Panc1 (cell line): ENCODE results near the gene PIK3CD. TPM values are rescaled to one million over a fixed set of nuclear protein-coding genes. Genes with fewer than 3 reads are reported as not detected.
"Not testable (repeated sequence)": the region's sequence is repeated elsewhere in the genome, so short reads cannot be mapped to it uniquely, and the experiment has no call there.

Source experiments
- ATAC-seq: fragments of 200-7000 bp; cut with Tn5 transposase; 2 replicates; pipeline ENCODE4 v1.9.1; 2020; ENCODE audit warnings: mild to moderate bottlenecking, moderate library complexity
- BruUV-seq: library from RNA; stranded (reverse); fragments of 400-500 nt; replicated peaks from 2 replicates; lab custom pipeline; 2021; lab: Mats Ljungman, UMichigan
- CTCF ChIA-PET: fragments of 300-600 bp; sonication (Branson Sonifier 250); formaldehyde crosslinking; loops from one replicate; lab custom pipeline; 2022; ENCODE audit warnings: antibody characterized with exemption; lab: Charles Lee
- POLR2A ChIA-PET: fragments of 300-600 bp; sonication (Branson Sonifier 250); formaldehyde crosslinking; loops from one replicate; lab custom pipeline; 2022; ENCODE audit warnings: antibody characterized with exemption; lab: Charles Lee
- DNase-seq: peaks from one replicate; pipeline ENCODE4 v3.0.0-alpha.2; 2010; ENCODE audit warnings: low read depth, low spot score
- H3K27ac ChIP-seq: 2 replicates; pipeline ENCODE4 v1.5.1; 2011; ENCODE audit warnings: mild to moderate bottlenecking, low read length, inconsistent platforms
- H3K27me3 ChIP-seq: fragments of 200-500 bp; sonication (Bioruptor generic); 2 replicates; pipeline ENCODE4 v1.6.0; 2014; ENCODE audit warnings: low read length, inconsistent platforms; ENCODE audit not compliant: control insufficient read depth, insufficient read depth
- H3K36me3 ChIP-seq: fragments of 200-500 bp; sonication (Bioruptor generic); 2 replicates; pipeline ENCODE4 v1.5.1; 2014; ENCODE audit warnings: inconsistent platforms, mild to moderate bottlenecking, low read length, moderate library complexity; ENCODE audit not compliant: control insufficient read depth, insufficient read depth
- H3K4me1 ChIP-seq: 2 replicates; pipeline ENCODE4 v1.5.1; 2011; ENCODE audit warnings: inconsistent platforms, mild to moderate bottlenecking, low read length, moderate library complexity; ENCODE audit not compliant: control insufficient read depth, insufficient read depth
- H3K4me3 ChIP-seq, 2 experiments: 2 replicates each; pipeline ENCODE4 v1.5.1; 2011 to 2012; ENCODE audit warnings: low read depth in 2 of 2, low read length in 2 of 2, mild to moderate bottlenecking in 2 of 2, inconsistent platforms in 1 of 2, moderate library complexity in 1 of 2
- H3K9me3 ChIP-seq: fragments of 200-500 bp; sonication (Bioruptor generic); 2 replicates; pipeline ENCODE4 v1.5.1; 2014; ENCODE audit warnings: low read depth, mild to moderate bottlenecking, inconsistent platforms, low read length, moderate library complexity; ENCODE audit not compliant: control insufficient read depth, insufficient read depth
- CTCF ChIP-seq: fragments of 450-650 bp; IDR thresholded peaks from 2 replicates; pipeline ENCODE4 v1.5.1; 2017; ENCODE audit warnings: mild to moderate bottlenecking
- POLR2AphosphoS5 ChIP-seq: IDR thresholded peaks from 2 replicates; pipeline ENCODE4 v1.6.1; 2012; ENCODE audit warnings: mild to moderate bottlenecking, low read depth, low read length, moderate library complexity
- SIN3A ChIP-seq: IDR thresholded peaks from 2 replicates; pipeline ENCODE4 v1.6.1; 2012; ENCODE audit warnings: low read depth, mild to moderate bottlenecking, low read length, moderate library complexity, borderline replicate concordance; ENCODE audit not compliant: insufficient read depth
- TCF7L2 ChIP-seq: IDR thresholded peaks from 2 replicates; pipeline ENCODE4 v1.6.1; 2011; ENCODE audit warnings: mild to moderate bottlenecking, low read depth, low read length, inconsistent platforms
- in situ Hi-C: cut with HindIII; loops from 2 replicates; pipeline ENCODE4 v1.10.0; 2016; ENCODE audit warnings: low sequenced_read_pairs, low pct_unique_long_range_greater_than_20kb
- intact Hi-C: fragments of 100-400 bp; cut with micrococcal nuclease; formaldehyde crosslinking; loops from one replicate; pipeline ENCODE4 v1.10.0; 2022; ENCODE audit not compliant: unreplicated experiment
- total RNA-seq: library from RNA; stranded (reverse); gene quantifications from one replicate; pipeline ENCODE4 v1.2.1, GENCODE V29; 2021; ENCODE audit not compliant: unreplicated experiment
- TF ChIP-seq, protein P1 (sequence below), 2 experiments: IDR thresholded peaks; 2 replicates each; pipeline ENCODE4 v1.6.1; 2011 to 2012; ENCODE audit warnings: low read depth in 2 of 2, control low read depth in 1 of 2, low read length in 1 of 2, mild to moderate bottlenecking in 1 of 2, moderate library complexity in 1 of 2; ENCODE audit not compliant: insufficient read depth in 1 of 2

PIK3CD gene
- total RNA-seq, 1 experiment from 2014 or later: 12.5 TPM

GRCh38 chr1:9746211-9746610, 94.7 kb downstream of the PIK3CD start:
- in situ Hi-C loops: no loop called here
- H3K4me1 ChIP-seq: no peaks in the 10 kb centered on the region
- no peaks in the 10 kb centered on the region for H3K9me3 ChIP-seq
- no peak overlapping the region for H3K27ac ChIP-seq
- no peaks in the 10 kb centered on the region for H3K27me3 ChIP-seq
- peaks cover 1% of the 10 kb centered on the region for H3K36me3 ChIP-seq
- no peak for DNase-seq
- intact Hi-C loops: no loop called here
- no peak for ATAC-seq
- no TSS peak for BruUV-seq
- H3K4me3 ChIP-seq: no peak overlapping the region
- TF ChIP-seq POLR2AphosphoS5 (no peak), SIN3A (no peak), CTCF (no peak), TCF7L2 (no peak)
- TF ChIP-seq, protein P1, sequence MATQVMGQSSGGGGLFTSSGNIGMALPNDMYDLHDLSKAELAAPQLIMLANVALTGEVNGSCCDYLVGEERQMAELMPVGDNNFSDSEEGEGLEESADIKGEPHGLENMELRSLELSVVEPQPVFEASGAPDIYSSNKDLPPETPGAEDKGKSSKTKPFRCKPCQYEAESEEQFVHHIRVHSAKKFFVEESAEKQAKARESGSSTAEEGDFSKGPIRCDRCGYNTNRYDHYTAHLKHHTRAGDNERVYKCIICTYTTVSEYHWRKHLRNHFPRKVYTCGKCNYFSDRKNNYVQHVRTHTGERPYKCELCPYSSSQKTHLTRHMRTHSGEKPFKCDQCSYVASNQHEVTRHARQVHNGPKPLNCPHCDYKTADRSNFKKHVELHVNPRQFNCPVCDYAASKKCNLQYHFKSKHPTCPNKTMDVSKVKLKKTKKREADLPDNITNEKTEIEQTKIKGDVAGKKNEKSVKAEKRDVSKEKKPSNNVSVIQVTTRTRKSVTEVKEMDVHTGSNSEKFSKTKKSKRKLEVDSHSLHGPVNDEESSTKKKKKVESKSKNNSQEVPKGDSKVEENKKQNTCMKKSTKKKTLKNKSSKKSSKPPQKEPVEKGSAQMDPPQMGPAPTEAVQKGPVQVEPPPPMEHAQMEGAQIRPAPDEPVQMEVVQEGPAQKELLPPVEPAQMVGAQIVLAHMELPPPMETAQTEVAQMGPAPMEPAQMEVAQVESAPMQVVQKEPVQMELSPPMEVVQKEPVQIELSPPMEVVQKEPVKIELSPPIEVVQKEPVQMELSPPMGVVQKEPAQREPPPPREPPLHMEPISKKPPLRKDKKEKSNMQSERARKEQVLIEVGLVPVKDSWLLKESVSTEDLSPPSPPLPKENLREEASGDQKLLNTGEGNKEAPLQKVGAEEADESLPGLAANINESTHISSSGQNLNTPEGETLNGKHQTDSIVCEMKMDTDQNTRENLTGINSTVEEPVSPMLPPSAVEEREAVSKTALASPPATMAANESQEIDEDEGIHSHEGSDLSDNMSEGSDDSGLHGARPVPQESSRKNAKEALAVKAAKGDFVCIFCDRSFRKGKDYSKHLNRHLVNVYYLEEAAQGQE (IDR thresholded peaks at IDR 0.05; ENCODE audit: insufficient read depth in 1 of 2, low read depth in 2 of 2, low read length in 1 of 2): no peak
- CTCF ChIA-PET: interaction anchor here (0.7 kb wide), 1 partner anchor 152 kb away, joined by 9 read pairs; no protein-coding TSS in a partner anchor
- POLR2A ChIA-PET: no interaction called here

- Histone ChIP-seq H3K4me1 (no peaks in the 10 kb centered on the region), H3K9me3 (no peaks in the 10 kb centered on the region), H3K4me3 (no peak overlapping the region), H3K36me3 (no peaks in the 10 kb centered on the region; the same call in none of the 2 replicates), H3K27me3 (no peaks in the 10 kb centered on the region), H3K27ac (no peak overlapping the region)
- ChIA-PET POLR2A (no interaction called here), CTCF (no interaction called here)
- intact Hi-C loops (no loop called here), in situ Hi-C loops (no loop called here)
- no peak for ATAC-seq
- no peak for DNase-seq
- TF ChIP-seq, protein P1 (IDR thresholded peaks at IDR 0.05; ENCODE audit: insufficient read depth in 1 of 2, low read depth in 2 of 2, low read length in 1 of 2): no peak
- no peak for TF ChIP-seq TCF7L2
- no peak for TF ChIP-seq CTCF
- no peak for TF ChIP-seq SIN3A
- TF ChIP-seq POLR2AphosphoS5: no peak
- BruUV-seq: no TSS peak
Measured at GRCh38 chr1:9746651-9747050, 95.1 kb downstream of the PIK3CD start.

GRCh38 chr1:9748391-9748790, 96.9 kb downstream of the PIK3CD start:
- H3K27ac ChIP-seq, ATAC-seq, BruUV-seq, H3K9me3 ChIP-seq, in situ Hi-C loops, H3K4me1 ChIP-seq, H3K4me3 ChIP-seq, H3K36me3 ChIP-seq, H3K27me3 ChIP-seq, DNase-seq, CTCF ChIA-PET, POLR2A ChIA-PET, intact Hi-C loops: not testable (repeated sequence)
